ENCODE results near the gene CCDC175. TPM values are rescaled to one million over a fixed set of nuclear protein-coding genes. Genes with fewer than 3 reads are reported as not detected.
A peak's percentile ranks its signal among the peaks of the same experiment; 100 is the strongest.

The CCDC175 gene
- polyA plus RNA-seq (ENCODE audit: insufficient read length), result 1.3 TPM
- long read RNA-seq, donor 1, result 0 reads
- long read RNA-seq, donor 2, result 0 reads
- long read RNA-seq, donor 3, result 0 reads
- long read RNA-seq, donor 4, result 0 reads
- long read RNA-seq, donor 5, result 0 reads
- long read RNA-seq, donor 6, result 0 reads
- long read RNA-seq, donor 7, result 0 reads
- long read RNA-seq, donor 8, result 0 reads

DNA sequence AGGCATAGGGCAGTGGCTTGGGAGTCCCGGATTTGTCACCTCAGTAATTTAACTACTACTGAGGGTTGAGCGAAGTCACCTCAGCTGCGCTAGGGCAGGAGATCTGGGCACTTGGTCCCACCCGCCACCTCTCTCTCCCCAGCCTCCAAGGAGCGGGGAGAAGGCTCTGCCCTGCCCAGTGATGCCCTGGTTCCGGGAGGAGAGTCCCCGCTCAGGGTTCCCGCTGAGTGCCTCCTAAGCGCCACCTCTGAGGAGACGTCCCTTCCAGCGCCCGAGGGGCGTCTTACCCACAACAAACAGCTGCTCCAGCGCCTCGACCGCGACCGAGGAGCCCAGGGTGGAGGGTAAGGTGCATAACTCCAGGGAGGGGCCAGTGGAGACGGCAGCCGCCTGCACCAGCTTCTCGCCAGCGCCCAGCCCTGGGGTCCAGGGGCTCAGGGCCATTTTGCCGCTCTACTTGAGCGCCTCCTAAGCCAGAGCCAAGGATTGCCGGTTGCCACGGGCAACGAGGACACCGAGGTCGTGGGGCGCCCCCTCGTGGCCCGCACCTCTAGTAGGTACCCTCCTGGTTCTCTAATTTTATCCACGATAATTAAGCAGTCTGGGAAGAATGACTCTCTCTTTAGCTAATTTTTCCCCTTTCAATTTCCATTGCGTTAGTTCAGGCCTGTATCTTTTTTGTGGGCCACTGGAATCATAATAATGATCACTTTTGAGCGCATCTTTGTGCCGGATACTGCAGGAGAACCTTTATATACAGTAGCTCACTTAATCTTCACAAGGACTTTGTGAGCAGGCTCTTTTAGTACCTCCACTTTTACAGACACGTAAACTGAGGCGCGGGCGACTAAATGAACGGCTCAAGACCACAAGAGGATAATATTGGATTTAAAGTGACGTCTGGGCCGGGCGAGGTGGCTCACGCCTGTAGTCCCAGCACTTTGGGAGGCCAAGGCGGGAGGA, at the start of gene CCDC175:
Gene CCDC175 (minus strand): TSS at position 481 of the 963 bp plus-strand sequence. CDS start 37 bp downstream, at position 444.
- DNase-seq, result peak; percentile 91

DNA sequence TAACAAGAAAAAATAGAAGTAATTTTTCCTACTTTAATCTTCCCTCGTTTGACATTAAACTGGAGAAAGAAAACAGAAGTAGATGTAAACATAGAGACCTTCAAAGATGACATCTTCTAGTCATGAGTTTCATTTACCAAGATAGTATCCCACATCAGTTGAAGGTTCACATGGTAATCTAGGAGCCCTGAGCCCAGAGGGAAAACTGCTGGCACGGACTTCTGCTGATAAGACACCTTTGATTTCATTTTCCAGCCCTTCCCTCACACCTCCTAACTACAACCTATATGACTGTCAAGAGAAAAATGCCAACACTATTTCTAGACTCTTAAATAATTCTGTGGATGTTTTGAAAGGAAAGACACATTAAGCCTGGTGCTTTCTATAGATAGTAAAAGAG, 46.0 kb upstream of the CCDC175 start:
- DNase-seq, result no peak

DNA sequence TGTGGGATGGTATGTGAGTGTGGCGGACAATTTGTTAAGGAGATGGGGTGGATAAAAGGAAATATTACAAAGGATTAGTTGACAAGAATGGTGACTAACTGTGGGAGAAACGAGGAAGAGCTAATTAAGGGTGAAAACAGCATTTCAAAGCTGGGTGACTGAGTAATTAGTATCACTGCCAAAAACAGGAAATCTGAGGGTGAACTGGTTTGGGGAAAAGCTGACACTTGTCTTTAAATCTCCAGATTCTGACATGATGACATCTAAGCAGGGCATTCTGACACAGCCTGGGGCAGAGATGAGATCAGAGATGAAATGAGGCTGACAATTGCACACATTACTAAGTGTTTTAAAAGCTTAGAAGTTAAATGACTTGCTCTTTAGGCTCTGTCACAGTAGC, 42.4 kb upstream of the CCDC175 start:
- DNase-seq, result no peak

DNA sequence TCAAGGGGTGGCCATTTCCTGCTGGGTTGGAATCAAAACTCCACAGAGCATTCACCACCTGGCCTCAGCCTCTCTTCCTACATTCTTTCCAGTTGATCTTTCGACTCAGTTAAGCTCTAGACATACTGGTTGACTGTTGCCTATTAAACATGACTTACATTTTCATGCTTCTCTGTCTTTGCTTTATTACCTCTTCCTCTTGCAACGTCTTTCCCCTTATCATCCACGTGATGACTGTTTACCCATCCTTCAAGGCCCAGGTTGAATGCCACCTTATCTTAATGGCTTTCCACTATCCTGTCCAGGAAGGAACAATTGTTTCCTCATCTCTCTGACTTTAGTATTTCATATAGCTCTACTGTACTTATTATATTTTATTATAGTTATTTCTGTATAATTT, 24.4 kb upstream of the CCDC175 start:
- DNase-seq, result no peak

DNA sequence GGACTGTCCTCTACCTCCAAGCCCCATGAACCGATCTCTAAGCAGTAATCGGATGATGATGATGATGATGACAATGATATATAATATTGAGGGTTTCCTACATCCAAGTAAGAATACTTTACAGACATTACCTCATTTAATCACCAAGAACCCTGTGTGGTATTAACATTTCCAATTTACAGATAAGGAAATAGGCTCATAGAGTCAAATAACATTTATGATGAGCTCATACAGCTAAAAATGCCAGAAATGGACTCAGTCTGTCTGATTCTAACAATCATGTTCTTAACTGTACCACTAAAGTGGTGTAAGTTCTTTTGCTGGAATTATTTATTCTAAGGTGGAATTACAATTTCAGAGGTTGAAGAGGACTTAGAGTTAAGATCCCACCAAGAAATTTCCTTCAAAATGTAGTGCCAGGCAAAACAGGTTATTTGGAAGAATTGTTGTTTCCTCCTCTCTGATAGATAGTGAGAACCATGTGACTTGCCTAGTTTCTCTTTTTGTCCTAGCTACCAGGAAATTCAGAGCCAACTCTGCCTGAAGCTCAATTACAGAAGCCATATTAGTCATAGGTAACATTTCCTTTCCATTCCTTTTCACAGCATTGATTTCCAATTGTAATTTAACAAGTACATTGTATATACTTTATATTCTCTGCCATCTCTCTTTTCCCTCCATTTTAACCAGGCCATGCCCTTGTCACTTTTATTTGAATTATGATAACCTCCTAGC, 23.8 kb upstream of the CCDC175 start:
- DNase-seq, result no peak

DNA sequence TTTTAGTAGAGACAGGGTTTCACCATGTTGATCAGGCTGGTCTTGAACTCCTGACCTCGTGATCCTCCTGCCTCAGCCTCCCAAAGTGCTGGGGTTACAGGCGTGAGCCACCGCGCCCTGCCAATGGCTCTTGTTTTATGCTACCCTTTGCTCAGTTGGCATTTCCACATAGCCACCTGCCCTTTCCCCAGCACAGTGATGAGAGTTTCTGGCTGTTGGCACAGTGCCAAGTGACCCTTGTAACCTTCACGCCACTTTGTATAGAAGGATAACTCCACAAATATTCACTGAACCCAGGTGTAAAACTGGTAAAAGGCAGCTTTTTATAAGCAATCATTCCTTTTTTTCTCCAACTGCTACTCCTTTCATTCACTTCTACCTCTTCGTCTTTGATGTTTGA, 18.5 kb upstream of the CCDC175 start:
- DNase-seq, result no peak

DNA sequence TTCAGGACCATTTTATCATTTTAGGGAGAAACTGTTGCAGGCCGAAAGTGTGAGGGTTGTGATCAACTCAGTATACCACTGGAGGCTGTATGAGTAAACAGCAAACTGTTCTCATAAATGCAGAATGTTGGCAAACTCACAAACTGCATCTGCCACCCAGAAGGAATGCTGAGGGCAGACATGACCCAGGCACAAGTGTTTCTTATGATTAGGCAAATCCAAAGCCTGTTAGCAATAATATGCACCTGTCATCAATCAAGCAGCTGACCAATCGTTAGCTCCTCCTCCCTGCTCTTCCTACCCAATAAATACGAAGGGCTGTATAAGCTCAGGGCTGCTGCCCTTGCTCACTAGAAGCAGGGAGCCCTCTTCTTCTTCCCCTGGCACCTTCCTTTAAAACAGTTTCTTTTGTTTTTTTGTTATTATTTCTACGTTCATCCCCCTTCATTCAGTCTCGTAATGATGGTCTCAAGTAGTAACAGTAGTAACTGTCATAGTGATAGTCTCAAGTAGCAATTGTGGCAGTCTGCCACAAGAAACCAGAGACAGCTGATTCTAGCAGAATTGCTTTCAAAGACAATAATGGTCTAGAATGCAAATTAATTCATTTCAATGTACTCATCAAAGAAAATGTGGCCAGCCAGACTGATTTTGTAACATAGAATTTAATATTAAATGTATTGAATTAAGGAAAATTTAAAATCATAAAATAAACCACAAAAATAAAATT, 15.2 kb upstream of the CCDC175 start:
- no peak for DNase-seq

DNA sequence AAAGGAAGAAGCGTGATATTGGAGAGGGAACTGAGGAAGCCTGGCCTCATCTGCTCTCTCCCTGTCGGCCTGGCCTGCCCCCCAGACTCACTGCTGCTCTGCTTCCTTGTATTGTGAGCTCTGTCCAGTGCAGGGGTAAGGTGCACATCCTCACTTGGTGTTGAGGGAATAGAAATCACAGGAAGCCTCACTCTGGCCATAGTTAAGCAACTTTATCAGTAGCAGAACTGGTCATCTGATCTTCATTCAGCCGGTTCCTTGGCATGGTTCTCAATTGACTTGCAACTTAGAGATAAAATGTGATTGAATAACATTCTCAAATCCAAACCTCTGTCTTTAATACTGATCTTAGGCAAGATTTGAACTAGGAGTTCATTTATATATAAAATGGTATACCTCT, 11.5 kb upstream of the CCDC175 start:
- DNase-seq, result no peak

DNA sequence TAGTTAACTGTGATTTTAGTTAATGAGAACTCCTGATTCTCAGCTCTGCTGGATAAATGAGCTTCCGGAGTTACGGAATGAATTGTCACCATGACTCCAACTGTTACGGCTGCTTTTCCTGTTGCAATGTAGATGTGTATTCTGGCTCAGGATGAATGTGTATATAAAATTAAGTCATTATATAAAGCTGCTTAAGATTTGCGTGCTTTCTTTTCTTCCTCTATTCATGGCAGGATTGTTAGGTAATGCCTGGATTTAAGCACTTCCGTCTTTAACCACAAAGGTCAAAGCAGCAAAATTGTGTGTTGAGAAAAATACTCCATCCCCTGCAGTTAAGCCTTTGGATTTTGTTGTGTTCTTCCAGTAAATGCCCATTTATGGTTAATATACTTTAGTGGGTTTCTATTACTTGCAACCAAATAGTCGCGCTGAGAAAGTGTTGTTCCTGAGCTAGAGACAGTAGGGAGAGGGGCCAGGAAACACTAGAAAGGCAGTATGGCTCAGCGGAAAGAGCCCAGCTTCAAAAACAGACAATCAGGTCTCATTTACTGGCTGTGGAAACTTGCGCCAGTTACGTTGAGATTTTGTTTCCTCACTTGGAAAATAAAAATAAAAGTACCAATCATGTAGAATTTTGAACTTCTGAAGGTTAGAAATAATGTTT, 9.4 kb upstream of the CCDC175 start:
- DNase-seq, result no peak

DNA sequence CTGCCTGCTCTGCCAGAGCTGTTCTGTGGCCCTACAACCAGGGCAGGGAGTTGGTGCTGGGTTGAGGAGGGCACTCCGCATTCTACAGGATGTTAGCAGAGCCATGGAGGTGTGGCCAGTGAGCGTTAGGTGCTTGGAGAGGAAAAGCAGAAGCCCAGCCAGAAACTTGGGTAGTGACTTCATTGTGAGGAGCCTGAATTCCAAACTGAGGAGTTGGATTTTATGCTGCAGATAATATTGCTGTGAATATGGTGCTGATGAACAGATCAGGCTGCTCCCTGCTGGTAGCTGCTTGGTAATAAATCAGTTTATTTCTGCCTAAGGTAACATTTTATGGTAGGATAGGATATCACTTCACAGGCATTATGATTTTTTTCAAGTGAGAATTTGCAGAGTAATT, 7.1 kb upstream of the CCDC175 start:
- DNase-seq, result no peak

DNA sequence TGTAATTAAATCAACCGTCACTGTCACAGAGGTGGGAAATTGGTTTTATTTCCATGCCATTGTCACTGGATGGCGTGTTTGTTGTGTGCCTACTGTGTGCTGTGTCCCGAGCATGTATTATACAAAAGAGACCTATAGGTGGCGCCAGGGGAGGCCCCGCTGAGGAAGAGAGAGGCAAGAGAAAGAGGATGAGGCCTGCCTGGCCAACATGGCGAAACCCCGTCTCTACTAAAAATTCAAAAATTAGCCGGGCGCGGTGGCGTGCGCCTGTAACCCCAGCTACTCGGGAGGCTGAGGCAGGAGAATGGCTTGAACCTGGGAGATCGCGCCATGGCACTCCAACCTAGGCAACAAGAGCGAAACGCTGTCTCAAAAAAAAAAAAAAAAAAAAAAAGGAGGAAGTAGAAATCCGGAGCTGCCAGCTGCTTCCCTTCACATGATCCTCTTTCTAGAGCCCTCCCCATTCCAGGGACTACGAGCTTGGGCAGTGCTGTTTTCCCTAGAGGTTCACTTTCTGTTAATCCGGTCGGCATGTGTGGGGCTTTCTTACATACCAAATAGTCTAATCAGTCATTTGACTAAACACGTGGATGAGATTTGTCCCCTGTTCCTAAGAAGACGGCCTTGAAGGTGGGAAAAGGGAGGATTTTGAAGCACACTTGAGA, 6.4 kb upstream of the CCDC175 start:
- DNase-seq, result no peak

DNA sequence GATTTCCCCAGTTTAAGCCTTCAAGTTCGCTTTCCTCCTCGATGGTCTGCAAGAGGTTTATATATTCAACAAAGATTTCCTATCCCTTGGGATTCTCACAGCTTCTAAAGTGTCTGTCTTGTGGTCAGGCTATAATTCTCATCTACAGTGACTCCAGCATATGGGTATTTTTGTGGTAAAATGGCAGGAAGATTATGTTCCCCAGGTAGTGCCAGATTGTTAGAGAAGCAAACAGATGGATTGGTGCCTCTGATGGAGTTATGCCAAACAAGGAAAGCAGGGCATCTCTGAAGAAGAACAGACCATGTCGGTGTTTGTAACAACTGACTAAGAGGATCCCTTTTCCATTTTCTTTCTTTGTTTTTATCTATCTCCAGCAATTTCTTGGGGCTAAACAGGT, 5.5 kb upstream of the CCDC175 start:
- no peak for DNase-seq

DNA sequence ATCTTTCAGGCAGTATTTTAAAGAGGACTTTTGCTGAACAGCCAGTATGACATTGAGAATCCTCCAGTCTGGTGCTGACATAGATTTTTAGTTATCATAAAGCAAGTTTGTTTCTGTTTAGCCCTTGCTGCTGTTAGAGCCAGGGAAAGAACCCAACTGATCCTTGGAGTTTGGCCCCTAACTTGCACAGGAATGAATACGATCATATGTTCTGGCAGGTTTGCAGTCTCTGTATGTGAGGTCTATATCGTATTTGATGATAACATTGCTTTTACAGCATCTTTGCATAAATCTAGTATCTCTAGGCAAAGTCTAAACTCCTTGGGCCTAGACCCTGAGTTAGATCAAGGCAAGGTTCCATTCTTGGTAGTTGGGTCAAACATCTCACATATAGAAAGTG, 4.3 kb upstream of the CCDC175 start:
- no peak for DNase-seq

DNA sequence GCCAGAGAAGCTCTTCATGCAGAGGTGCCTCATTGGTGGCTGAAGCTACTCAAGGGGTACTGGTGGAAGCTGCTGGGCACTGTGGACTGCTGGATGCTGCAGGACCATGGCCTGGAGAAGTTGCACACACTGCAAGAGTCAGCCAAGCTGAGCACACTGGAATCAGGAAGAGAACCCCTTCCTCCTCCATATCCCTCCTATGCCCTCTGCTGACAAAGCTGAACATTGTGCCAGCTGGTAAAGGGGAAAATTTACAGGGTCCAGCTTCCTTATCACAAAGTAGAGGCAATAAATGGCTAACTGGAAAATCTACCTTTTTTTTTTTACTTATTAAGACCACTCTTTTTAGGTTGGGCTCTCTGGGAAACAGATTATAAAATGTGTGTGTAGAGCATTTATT, 6.5 kb downstream of the CCDC175 start:
- DNase-seq, result no peak

DNA sequence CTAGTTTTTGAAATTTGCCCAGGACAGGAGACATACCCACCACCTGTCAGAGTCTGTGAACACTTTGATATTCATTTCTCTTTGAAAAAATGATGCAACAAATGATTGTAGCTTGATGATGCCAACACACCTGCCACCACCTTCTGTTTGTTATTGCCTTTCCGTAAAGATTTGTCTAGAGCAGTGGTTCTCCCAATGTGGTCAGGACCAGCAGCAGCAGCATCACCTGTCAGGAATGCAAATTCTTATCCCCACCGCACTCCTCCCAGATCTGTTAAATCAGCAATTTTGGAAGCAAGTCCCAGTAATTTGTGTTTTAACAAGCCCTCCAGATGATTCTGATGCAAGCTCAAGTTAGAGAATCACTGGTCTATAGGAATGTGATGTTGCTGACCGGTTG, 9.9 kb downstream of the CCDC175 start:
- no peak for DNase-seq

DNA sequence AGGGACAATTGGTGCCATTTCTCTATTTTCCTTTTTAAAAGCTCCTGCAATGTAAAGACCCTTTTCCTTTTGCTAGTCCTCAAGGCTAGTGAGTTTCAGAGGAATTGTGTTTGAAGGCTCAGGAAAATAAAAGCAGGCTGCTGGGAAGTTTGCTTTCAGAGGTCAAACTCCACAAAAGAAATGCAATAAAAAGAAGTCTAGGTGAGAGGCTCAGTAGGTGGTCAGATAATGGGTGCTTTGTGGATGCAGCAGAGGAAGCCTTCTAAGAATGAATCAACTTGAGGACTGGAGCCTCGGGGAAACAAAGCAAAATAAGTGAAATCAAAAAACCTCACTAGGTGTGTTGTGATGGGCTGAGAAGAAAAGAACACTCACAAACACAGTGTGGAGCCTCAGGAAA, 10.3 kb downstream of the CCDC175 start:
- no peak for DNase-seq

DNA sequence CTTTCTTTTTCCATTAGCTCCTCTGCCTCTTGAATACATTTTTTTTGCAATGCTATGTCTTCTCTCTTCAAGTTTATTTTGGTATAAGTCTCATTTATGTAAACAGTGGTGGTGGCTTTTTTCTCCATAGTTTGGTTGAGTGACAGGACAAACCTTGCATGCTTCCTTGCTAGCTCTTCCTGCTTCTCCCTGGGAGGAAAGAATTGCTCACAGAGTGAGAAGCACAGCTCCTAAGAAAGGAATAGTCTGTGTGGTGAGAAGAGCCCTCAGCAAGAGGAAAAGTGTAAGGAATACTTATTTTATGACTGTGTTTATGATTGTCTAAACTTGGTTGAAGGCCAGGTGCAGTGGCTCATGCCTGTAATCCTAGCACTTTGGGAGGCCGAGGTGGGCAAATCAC, 11.5 kb downstream of the CCDC175 start:
- DNase-seq, result no peak

DNA sequence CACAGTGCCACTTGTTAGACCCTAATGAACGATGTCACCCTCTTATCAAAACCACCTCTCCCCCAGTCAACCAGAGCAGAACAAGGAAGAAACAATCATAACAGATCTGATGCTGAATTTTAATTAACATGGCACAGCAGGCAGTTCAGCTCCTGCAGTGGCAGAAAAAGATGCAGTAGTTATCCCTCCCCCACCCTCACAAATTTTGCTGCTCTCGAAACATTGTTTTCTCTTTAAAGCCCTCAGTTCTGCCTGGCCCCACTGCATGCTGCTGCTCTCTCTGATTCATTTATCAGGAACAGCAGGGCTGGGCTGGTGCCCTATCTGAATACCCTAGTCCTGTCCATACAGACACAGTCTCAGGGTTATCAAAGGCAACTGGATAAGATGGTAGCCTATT, 12.2 kb downstream of the CCDC175 start:
- DNase-seq, result no peak

DNA sequence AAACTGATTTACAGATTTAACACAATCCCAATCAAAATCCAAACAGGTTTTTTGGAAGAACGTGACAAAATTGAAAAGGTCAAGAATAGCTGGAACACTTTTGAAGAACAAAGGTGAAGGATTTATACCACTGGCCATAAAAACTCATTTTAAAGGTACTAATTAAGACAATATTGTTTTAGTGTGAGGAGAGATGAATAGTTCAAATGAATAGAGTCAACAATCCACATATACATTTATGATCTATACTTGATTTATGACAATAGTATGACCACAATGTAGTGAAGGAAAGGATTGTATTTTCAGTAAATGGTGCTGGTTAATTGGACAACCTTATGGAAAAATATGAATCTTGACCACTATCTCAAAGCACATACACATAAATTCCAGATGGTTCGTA, 29.3 kb downstream of the CCDC175 start:
- DNase-seq, result no peak

DNA sequence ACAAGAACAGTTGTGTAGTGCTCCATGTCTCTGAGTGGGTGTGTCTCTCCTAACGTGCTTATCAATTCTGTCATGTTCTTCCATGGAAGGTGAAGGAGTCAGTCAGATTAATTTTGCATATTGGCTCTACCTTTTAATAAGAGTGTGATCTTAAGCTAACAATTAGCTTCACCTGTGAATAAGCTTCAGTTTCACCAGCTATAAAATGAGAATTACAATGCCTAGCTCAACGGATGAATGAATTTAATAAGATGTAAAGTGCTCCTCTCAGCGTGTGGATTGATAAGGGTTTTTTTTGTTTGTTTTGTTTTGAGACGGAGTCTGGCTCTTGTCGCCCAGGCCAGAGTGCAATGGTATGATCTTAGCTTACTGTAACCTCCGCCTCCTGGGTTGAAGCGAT, 32.7 kb downstream of the CCDC175 start:
- DNase-seq, result no peak

DNA sequence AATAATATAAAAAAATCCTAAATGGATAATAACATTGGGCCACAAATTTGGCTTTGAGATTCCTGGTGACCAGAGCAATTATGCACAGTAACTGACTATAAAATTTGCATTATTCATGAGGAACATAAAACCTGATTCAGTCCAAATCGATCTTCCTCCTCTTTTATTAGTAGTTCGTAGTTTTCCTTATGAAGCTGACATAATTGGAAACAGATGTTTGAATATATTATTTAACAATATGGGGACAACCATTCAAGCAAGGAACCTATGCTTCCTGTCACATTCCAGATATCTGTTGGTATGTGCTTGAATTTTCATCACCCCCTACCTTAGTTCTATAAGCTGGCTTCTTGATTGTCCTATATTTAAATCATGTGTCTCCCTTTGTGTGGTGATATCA, 34.9 kb downstream of the CCDC175 start:
- DNase-seq, result no peak

All from left kidney (tissue), 8 donors.